ENCODE data around the gene SBSN. TPM values are rescaled to one million over a fixed set of nuclear protein-coding genes. Genes with fewer than 3 reads are reported as not detected.

SBSN gene
- total and polyA plus RNA-seq, 2 experiments from 2014 or later = 0.19 TPM; not detected in 1

DNA sequence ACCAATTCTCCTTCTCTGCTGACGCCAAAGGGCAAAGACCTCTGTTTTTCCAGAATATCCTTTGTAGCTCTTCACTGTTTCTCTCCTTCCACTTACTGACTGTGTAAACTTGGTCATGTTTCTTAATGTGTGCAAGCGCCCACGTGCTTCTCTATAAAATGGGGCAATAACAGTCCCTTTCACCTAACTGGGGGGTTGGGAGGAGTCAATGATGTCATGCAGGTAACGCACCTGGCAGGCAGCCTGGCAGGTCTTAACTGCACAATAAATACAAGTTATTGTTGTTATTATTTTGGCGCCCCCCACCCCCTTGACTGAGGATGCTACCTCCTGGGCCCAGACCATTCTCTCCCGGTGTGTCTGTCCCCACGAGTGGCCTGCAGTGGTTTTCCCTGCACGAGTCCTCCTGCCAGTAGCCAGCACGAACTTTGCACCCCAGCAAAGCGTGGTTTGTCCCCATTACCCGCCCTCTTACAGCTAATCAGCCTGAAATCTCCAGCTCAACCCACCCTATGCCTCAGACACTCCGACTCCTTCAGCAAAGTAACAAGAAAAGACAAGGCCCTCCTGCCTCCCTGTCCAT lies 5.3 kb downstream of the SBSN start:
- Histone ChIP-seq H3K9me3 (ENCODE audit: low read depth) (no peaks in the 10 kb centered on the region), H3K27me3 (peaks cover 7% of the 10 kb centered on the region), H3K4me3 (no peak overlapping the region), H3K27ac (no peak overlapping the region), H3K4me1 (ENCODE audit: insufficient read depth) (no peaks in the 10 kb centered on the region), H3K36me3 (replicated peaks; ENCODE audit: insufficient read depth, low read depth) (no peaks in the 10 kb centered on the region), H3K79me2 (no peaks in the 10 kb centered on the region), H4K20me1 (ENCODE audit: insufficient read depth, poor library complexity, severe bottlenecking) (no peaks in the 10 kb centered on the region), H2AFZ (no peak overlapping the region), H3K4me2 (no peak overlapping the region), H3K9me2 (replicated peaks; ENCODE audit: insufficient read depth) (no peaks in the 10 kb centered on the region)
- WGBS (ENCODE audit: low lambda C conversion rate, missing lambda C conversion rate) = 78% methylated on average over 12 of the region's 12 CpGs
- no peak for TF ChIP-seq EZH2phosphoT487 (IDR thresholded peaks at IDR 0.05; ENCODE audit: low read depth, severe bottlenecking, unreplicated experiment)
- TF ChIP-seq EZH2 (IDR thresholded peaks at IDR 0.05; ENCODE audit: borderline replicate concordance) = no peak
- TF ChIP-seq, protein P1, sequence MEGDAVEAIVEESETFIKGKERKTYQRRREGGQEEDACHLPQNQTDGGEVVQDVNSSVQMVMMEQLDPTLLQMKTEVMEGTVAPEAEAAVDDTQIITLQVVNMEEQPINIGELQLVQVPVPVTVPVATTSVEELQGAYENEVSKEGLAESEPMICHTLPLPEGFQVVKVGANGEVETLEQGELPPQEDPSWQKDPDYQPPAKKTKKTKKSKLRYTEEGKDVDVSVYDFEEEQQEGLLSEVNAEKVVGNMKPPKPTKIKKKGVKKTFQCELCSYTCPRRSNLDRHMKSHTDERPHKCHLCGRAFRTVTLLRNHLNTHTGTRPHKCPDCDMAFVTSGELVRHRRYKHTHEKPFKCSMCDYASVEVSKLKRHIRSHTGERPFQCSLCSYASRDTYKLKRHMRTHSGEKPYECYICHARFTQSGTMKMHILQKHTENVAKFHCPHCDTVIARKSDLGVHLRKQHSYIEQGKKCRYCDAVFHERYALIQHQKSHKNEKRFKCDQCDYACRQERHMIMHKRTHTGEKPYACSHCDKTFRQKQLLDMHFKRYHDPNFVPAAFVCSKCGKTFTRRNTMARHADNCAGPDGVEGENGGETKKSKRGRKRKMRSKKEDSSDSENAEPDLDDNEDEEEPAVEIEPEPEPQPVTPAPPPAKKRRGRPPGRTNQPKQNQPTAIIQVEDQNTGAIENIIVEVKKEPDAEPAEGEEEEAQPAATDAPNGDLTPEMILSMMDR (IDR thresholded peaks at IDR 0.05; ENCODE audit: poor library complexity) = no peak
- no peak for DNase-seq (ENCODE audit: low spot score)

GRCh38 chr19:35521124-35521743 lies 6.9 kb downstream of the SBSN start:
- Histone ChIP-seq H2AFZ (no peak overlapping the region), H3K9me3 (ENCODE audit: low read depth) (no peaks in the 10 kb centered on the region), H3K36me3 (replicated peaks; ENCODE audit: insufficient read depth, low read depth) (no peaks in the 10 kb centered on the region), H3K79me2 (no peaks in the 10 kb centered on the region), H3K9me2 (replicated peaks; ENCODE audit: insufficient read depth) (no peaks in the 10 kb centered on the region), H3K27ac (no peak overlapping the region), H4K20me1 (ENCODE audit: insufficient read depth, poor library complexity, severe bottlenecking) (no peaks in the 10 kb centered on the region), H3K27me3 (peaks cover 7% of the 10 kb centered on the region), H3K4me1 (ENCODE audit: insufficient read depth) (no peaks in the 10 kb centered on the region), H3K4me2 (no peak overlapping the region), H3K4me3 (no peak overlapping the region)
- no peak for TF ChIP-seq EZH2phosphoT487 (IDR thresholded peaks at IDR 0.05; ENCODE audit: low read depth, severe bottlenecking, unreplicated experiment)
- TF ChIP-seq, protein P1 (IDR thresholded peaks at IDR 0.05; ENCODE audit: poor library complexity) = no peak
- TF ChIP-seq EZH2 (IDR thresholded peaks at IDR 0.05; ENCODE audit: borderline replicate concordance) = no peak
- 76% methylated on average over 16 of the region's 16 CpGs for WGBS (ENCODE audit: low lambda C conversion rate, missing lambda C conversion rate)
- no peak for DNase-seq (ENCODE audit: low spot score)

- H3K9me2 ChIP-seq (replicated peaks; ENCODE audit: insufficient read depth) = no peaks in the 10 kb centered on the region
- no peak overlapping the region for H3K4me2 ChIP-seq
- H3K4me3 ChIP-seq = no peak overlapping the region
- H3K79me2 ChIP-seq = no peaks in the 10 kb centered on the region
- no peak overlapping the region for H3K27ac ChIP-seq
- peak; percentile 29 for DNase-seq (ENCODE audit: low spot score)
- no peak overlapping the region for H2AFZ ChIP-seq
- TF ChIP-seq EZH2phosphoT487 (IDR thresholded peaks at IDR 0.05; ENCODE audit: low read depth, severe bottlenecking, unreplicated experiment) (no peak), EZH2 (IDR thresholded peaks at IDR 0.05; ENCODE audit: borderline replicate concordance) (no peak)
- TF ChIP-seq, protein P1 (IDR thresholded peaks at IDR 0.05; ENCODE audit: poor library complexity) = no peak
- peaks cover 2% of the 10 kb centered on the region for H3K27me3 ChIP-seq
- no peaks in the 10 kb centered on the region for H3K36me3 ChIP-seq (replicated peaks; ENCODE audit: insufficient read depth, low read depth)
- H4K20me1 ChIP-seq (ENCODE audit: insufficient read depth, poor library complexity, severe bottlenecking) = no peaks in the 10 kb centered on the region
- 66% methylated on average over 7 of the region's 7 CpGs for WGBS (ENCODE audit: low lambda C conversion rate, missing lambda C conversion rate)
- H3K4me1 ChIP-seq (ENCODE audit: insufficient read depth) = no peaks in the 10 kb centered on the region
- H3K9me3 ChIP-seq (ENCODE audit: low read depth) = no peaks in the 10 kb centered on the region
Measured at GRCh38 chr19:35519291-35519690, 8.8 kb downstream of the SBSN start.

Measured in hepatocyte (in vitro differentiated cells).